ENCODE measurements around the gene NECTIN4.
"Not testable (repeated sequence)": the region's sequence is repeated elsewhere in the genome, so short reads cannot be mapped to it uniquely, and the experiment has no call there.

NECTIN4 gene

GRCh38 chr1:161037661-161038522 lies 51.5 kb downstream of the NECTIN4 start:
- Histone ChIP-seq H3K9me3 (ENCODE audit: low read length) (no peaks in the 10 kb centered on the region), H3K36me3 (ENCODE audit: insufficient read depth, low read length) (peaks cover 43% of the 10 kb centered on the region), H3K4me1 (ENCODE audit: insufficient read depth, low read length) (peaks cover 3% of the 10 kb centered on the region), H3K4me3 (ENCODE audit: low read length) (no peak overlapping the region), H3K27me3 (ENCODE audit: insufficient read depth, low read length) (peaks cover 2% of the 10 kb centered on the region), H2AFZ (ENCODE audit: low read depth, low read length) (no peak overlapping the region)

- Histone ChIP-seq H3K9me3 (ENCODE audit: low read length) (no peaks in the 10 kb centered on the region), H2AFZ (ENCODE audit: low read depth, low read length) (no peak overlapping the region), H3K36me3 (ENCODE audit: insufficient read depth, low read length) (peaks cover 6% of the 10 kb centered on the region), H3K4me3 (ENCODE audit: low read length) (no peak overlapping the region), H3K4me1 (ENCODE audit: insufficient read depth, low read length) (peaks cover 3% of the 10 kb centered on the region), H3K27me3 (ENCODE audit: insufficient read depth, low read length) (peaks cover 3% of the 10 kb centered on the region)
These were observed 55.6 kb downstream of the NECTIN4 start for GRCh38 chr1:161033751-161034150.

- H3K4me3 ChIP-seq (ENCODE audit: low read length) = no peak overlapping the region
- no peaks in the 10 kb centered on the region for H3K9me3 ChIP-seq (ENCODE audit: low read length)
- no peaks in the 10 kb centered on the region for H3K36me3 ChIP-seq (ENCODE audit: insufficient read depth, low read length)
- peaks cover 2% of the 10 kb centered on the region for H3K4me1 ChIP-seq (ENCODE audit: insufficient read depth, low read length)
- H3K27me3 ChIP-seq (ENCODE audit: insufficient read depth, low read length) = peaks cover 3% of the 10 kb centered on the region
- H2AFZ ChIP-seq (ENCODE audit: low read depth, low read length) = no peak overlapping the region
These were observed 56.9 kb downstream of the NECTIN4 start for GRCh38 chr1:161032409-161032808.

- Histone ChIP-seq H2AFZ (ENCODE audit: low read depth, low read length) (no peak overlapping the region), H3K9me3 (ENCODE audit: low read length) (no peaks in the 10 kb centered on the region), H3K4me3 (ENCODE audit: low read length) (no peak overlapping the region), H3K27me3 (ENCODE audit: insufficient read depth, low read length) (peaks cover 3% of the 10 kb centered on the region), H3K36me3 (ENCODE audit: insufficient read depth, low read length) (no peaks in the 10 kb centered on the region), H3K4me1 (ENCODE audit: insufficient read depth, low read length) (no peaks in the 10 kb centered on the region)
These were observed 57.5 kb downstream of the NECTIN4 start for GRCh38 chr1:161031874-161032273.

- H2AFZ ChIP-seq (ENCODE audit: low read depth, low read length); H3K4me1 ChIP-seq (ENCODE audit: insufficient read depth, low read length); H3K9me3 ChIP-seq (ENCODE audit: low read length); H3K27me3 ChIP-seq (ENCODE audit: insufficient read depth, low read length); H3K4me3 ChIP-seq (ENCODE audit: low read length); H3K36me3 ChIP-seq (ENCODE audit: insufficient read depth, low read length): not testable (repeated sequence)
These were observed 59.9 kb downstream of the NECTIN4 start for GRCh38 chr1:161029466-161029865.

- not testable (repeated sequence) for H3K27me3 ChIP-seq (ENCODE audit: insufficient read depth, low read length); H3K4me3 ChIP-seq (ENCODE audit: low read length); H2AFZ ChIP-seq (ENCODE audit: low read depth, low read length); H3K9me3 ChIP-seq (ENCODE audit: low read length); H3K4me1 ChIP-seq (ENCODE audit: insufficient read depth, low read length); H3K36me3 ChIP-seq (ENCODE audit: insufficient read depth, low read length)
These were observed 62.4 kb downstream of the NECTIN4 start for GRCh38 chr1:161026954-161027353.

GRCh38 chr1:161022432-161022831 lies 66.9 kb downstream of the NECTIN4 start:
- not testable (repeated sequence) for H2AFZ ChIP-seq (ENCODE audit: low read depth, low read length); H3K36me3 ChIP-seq (ENCODE audit: insufficient read depth, low read length)

GRCh38 chr1:161021970-161022353 lies 67.4 kb downstream of the NECTIN4 start:
- no peaks in the 10 kb centered on the region for H3K9me3 ChIP-seq (ENCODE audit: low read length)
- peaks cover 35% of the 10 kb centered on the region for H3K27me3 ChIP-seq (ENCODE audit: insufficient read depth, low read length)
- no peak overlapping the region for H2AFZ ChIP-seq (ENCODE audit: low read depth, low read length)
- no peak overlapping the region for H3K4me3 ChIP-seq (ENCODE audit: low read length)
- H3K36me3 ChIP-seq (ENCODE audit: insufficient read depth, low read length) = no peaks in the 10 kb centered on the region
- peaks cover 13% of the 10 kb centered on the region for H3K4me1 ChIP-seq (ENCODE audit: insufficient read depth, low read length)

More at GRCh38 chr1:161022432-161022831, 66.9 kb downstream of the NECTIN4 start:
- Histone ChIP-seq H3K4me1 (ENCODE audit: insufficient read depth, low read length) (peaks cover 13% of the 10 kb centered on the region), H3K27me3 (ENCODE audit: insufficient read depth, low read length) (peaks cover 35% of the 10 kb centered on the region)
- H3K9me3 ChIP-seq (ENCODE audit: low read length); H3K4me3 ChIP-seq (ENCODE audit: low read length): not testable (repeated sequence)

GRCh38 chr1:161021165-161021969 lies 68.0 kb downstream of the NECTIN4 start:
- H3K4me1 ChIP-seq (ENCODE audit: insufficient read depth, low read length) = peaks cover 13% of the 10 kb centered on the region
- H3K9me3 ChIP-seq (ENCODE audit: low read length) = no peaks in the 10 kb centered on the region
- H3K36me3 ChIP-seq (ENCODE audit: insufficient read depth, low read length) = no peaks in the 10 kb centered on the region
- H3K27me3 ChIP-seq (ENCODE audit: insufficient read depth, low read length) = peaks cover 35% of the 10 kb centered on the region
- no peak overlapping the region for H2AFZ ChIP-seq (ENCODE audit: low read depth, low read length)
- peak overlapping the region; percentile 48 for H3K4me3 ChIP-seq (ENCODE audit: low read length)
